NCI-H1930 (cell line): ENCODE measurements around the gene ACKR3.

Experiments used
- DNase-seq, 2 experiments: peaks; one replicate each; lab custom pipeline; 2025; lab: John Stamatoyannopoulos, UW

Gene ACKR3

GRCh38 chr2:236569573-236569973 lies at the start of gene ACKR3:
ACKR3 (plus strand) TSS chr2:236569825; CDS start chr2:236580466, 10,641 bp downstream.
- peak in 1 of 2 experiments; percentile 31 for DNase-seq

- no peak for DNase-seq
Observed at GRCh38 chr2:236521556-236521955, 48.1 kb upstream of the ACKR3 start.

GRCh38 chr2:236523249-236523648 lies 46.4 kb upstream of the ACKR3 start:
- DNase-seq = no peak

- no peak for DNase-seq
Observed at GRCh38 chr2:236525411-236525997, 44.1 kb upstream of the ACKR3 start.

- no peak for DNase-seq
Observed at GRCh38 chr2:236526455-236527158, 43.0 kb upstream of the ACKR3 start.

GRCh38 chr2:236527159-236527630 lies 42.4 kb upstream of the ACKR3 start:
- no peak for DNase-seq

- no peak for DNase-seq
Observed at GRCh38 chr2:236529606-236530005, 40.0 kb upstream of the ACKR3 start.

- DNase-seq = no peak
Observed at GRCh38 chr2:236530512-236530911, 39.1 kb upstream of the ACKR3 start.

- no peak for DNase-seq
Observed at GRCh38 chr2:236531195-236531594, 38.4 kb upstream of the ACKR3 start.

- no peak for DNase-seq
Observed at GRCh38 chr2:236531996-236532395, 37.6 kb upstream of the ACKR3 start.

GRCh38 chr2:236533343-236533742 lies 36.3 kb upstream of the ACKR3 start:
- no peak for DNase-seq

- no peak for DNase-seq
Observed at GRCh38 chr2:236535024-236535423, 34.6 kb upstream of the ACKR3 start.

- DNase-seq = no peak
Observed at GRCh38 chr2:236536727-236537398, 32.8 kb upstream of the ACKR3 start.

GRCh38 chr2:236538242-236538641 lies 31.4 kb upstream of the ACKR3 start:
- no peak for DNase-seq

GRCh38 chr2:236541008-236541562 lies 28.5 kb upstream of the ACKR3 start:
- DNase-seq = no peak

- no peak for DNase-seq
Observed at GRCh38 chr2:236544362-236544761, 25.3 kb upstream of the ACKR3 start.

GRCh38 chr2:236545248-236545658 lies 24.4 kb upstream of the ACKR3 start:
- DNase-seq = no peak

- no peak for DNase-seq
Observed at GRCh38 chr2:236545814-236546480, 23.7 kb upstream of the ACKR3 start.

- DNase-seq = no peak
Observed at GRCh38 chr2:236546561-236547002, 23.0 kb upstream of the ACKR3 start.

GRCh38 chr2:236547725-236548124 lies 21.9 kb upstream of the ACKR3 start:
- DNase-seq = no peak

GRCh38 chr2:236548179-236548921 lies 21.3 kb upstream of the ACKR3 start:
- no peak for DNase-seq
